A549 (cell line): ENCODE data around the gene MAP7D1.

Experiments
- CEBPB ChIP-seq, 2 experiments: fragments of >200 bp in 1 of 2; sonication (Bioruptor Twin) in 1 of 2; formaldehyde crosslinking in 1 of 2; IDR thresholded peaks; 2 replicates each; pipeline ENCODE4 v1.6.1; 2012 to 2016
- CTCF ChIP-seq: fragments of >200 bp; sonication (Bioruptor Twin); formaldehyde crosslinking; IDR thresholded peaks from 3 replicates; pipeline ENCODE4 v1.5.1; 2016
- EHMT2 ChIP-seq: fragments of 200-600 bp; sonication (generic); IDR thresholded peaks from 2 replicates; pipeline ENCODE4 v1.6.1; 2016; ENCODE audit warnings: antibody characterized with exemption, low read depth, mild to moderate bottlenecking, moderate library complexity
- JUNB ChIP-seq: fragments of >200 bp; sonication (Bioruptor Twin); formaldehyde crosslinking; IDR thresholded peaks from 2 replicates; pipeline ENCODE4 v1.6.1; 2016
- MAZ ChIP-seq: fragments of 150-350 bp; IDR thresholded peaks from 2 replicates; pipeline ENCODE4 v1.6.1; 2014; ENCODE audit warnings: antibody characterized with exemption, low read depth, low read length, borderline replicate concordance
- POLR2A ChIP-seq: IDR thresholded peaks from 2 replicates; pipeline ENCODE4 v1.6.1; 2012; ENCODE audit warnings: mild to moderate bottlenecking, low read length
- RAD21 ChIP-seq, 2 experiments: fragments of >200 bp in 1 of 2; sonication (Bioruptor Twin) in 1 of 2; formaldehyde crosslinking in 1 of 2; IDR thresholded peaks in 1 of 2; conservative IDR thresholded peaks in 1 of 2; 2 replicates in 1 of 2; 3 replicates in 1 of 2; pipeline ENCODE4 v1.6.1; 2012 to 2018; ENCODE audit warnings: inconsistent platforms in 1 of 2
- RFX5 ChIP-seq: fragments of 450-650 bp; IDR thresholded peaks from 2 replicates; pipeline ENCODE4 v1.7.1; 2014; ENCODE audit warnings: antibody characterized with exemption, mild to moderate bottlenecking, moderate library complexity
- RNF2 ChIP-seq: fragments of 200-600 bp; sonication (generic); IDR thresholded peaks from 2 replicates; pipeline ENCODE4 v1.6.1; 2016; ENCODE audit warnings: low read depth, mild to moderate bottlenecking, antibody characterized with exemption, moderate library complexity, borderline replicate concordance
- ZFP36 ChIP-seq: fragments of 450-650 bp; IDR thresholded peaks from 2 replicates; pipeline ENCODE4 v1.6.1; 2014; ENCODE audit warnings: borderline replicate concordance; ENCODE audit not compliant: partially characterized antibody

GRCh38 chr1:36142121-36142520, 13.8 kb upstream of the MAP7D1 start:
- no peak for TF ChIP-seq RAD21 (conservative IDR thresholded peaks at IDR 0.05 in 1 of 2, IDR thresholded peaks at IDR 0.05 in 1 of 2)
- TF ChIP-seq CTCF: no peak
- no peak for TF ChIP-seq POLR2A
- no peak for TF ChIP-seq ZFP36
- no peak for TF ChIP-seq EHMT2
- no peak for TF ChIP-seq RFX5
- no peak for TF ChIP-seq CEBPB (IDR thresholded peaks at IDR 0.05)
- TF ChIP-seq RNF2: no peak
- no peak for TF ChIP-seq MAZ
- TF ChIP-seq JUNB: no peak
